Measurements from ENCODE around the gene SHE. TPM values are rescaled to one million over a fixed set of nuclear protein-coding genes. Genes with fewer than 3 reads are reported as not detected.

SHE gene
- total RNA-seq, 6 experiments from 2014 or later = 4.0 to 5.6 (median 4.7) TPM

- peaks cover 0 to 6% (median 0%) of the 10 kb centered on the region in 4 donors for H3K4me1 ChIP-seq
- DNase-seq (peak in 1 of 3 donors; percentile 46), ATAC-seq (peak in 1 of 4 donors; percentile 7)
- intact Hi-C loops (cut with DNase I) = loop anchor here (10.0 kb wide), 2 partner anchors 70 to 80 kb away; partner anchors contain the start of gene UBE2Q1 (in 1 of the 2)
- no peaks in the 10 kb centered on the region for H3K27me3 ChIP-seq
- H3K4me3 ChIP-seq = no peak overlapping the region
- no peaks in the 10 kb centered on the region for H3K36me3 ChIP-seq
- H3K27ac ChIP-seq = no peak overlapping the region
- TF ChIP-seq CTCF (IDR thresholded peaks at IDR 0.05) (no peak), POLR2A (IDR thresholded peaks at IDR 0.05) (no peak)
- WGBS (ENCODE audit: insufficient coverage, low coverage, low lambda C conversion rate, missing lambda C conversion rate) = 100% methylated on average over 1 of the region's 3 CpGs
- H3K9me3 ChIP-seq = no peaks in the 10 kb centered on the region
Observed at GRCh38 chr1:154474802-154475201, 27.4 kb downstream of the SHE start.

GRCh38 chr1:154471304-154471703, 30.9 kb downstream of the SHE start:
- H3K4me1 ChIP-seq = peaks cover 0 to 5% (median 0%) of the 10 kb centered on the region in 4 donors
- no peak overlapping the region for H3K27ac ChIP-seq
- TF ChIP-seq POLR2A (IDR thresholded peaks at IDR 0.05) = no peak
- TF ChIP-seq CTCF (IDR thresholded peaks at IDR 0.05) = no peak
- no peak overlapping the region for H3K4me3 ChIP-seq
- WGBS (ENCODE audit: insufficient coverage, low coverage, low lambda C conversion rate, missing lambda C conversion rate) = 58% methylated on average over 1 of the region's 2 CpGs
- H3K36me3 ChIP-seq = peaks cover 0 to 22% (median 0%) of the 10 kb centered on the region in 4 donors
- DNase-seq (peak in 1 of 3 donors; percentile 34), ATAC-seq (no peak)
- intact Hi-C loops (cut with DNase I) = loop anchor here (10.0 kb wide), 2 partner anchors 73 to 83 kb away; partner anchors contain the start of gene UBE2Q1 (in 1 of the 2)
- H3K9me3 ChIP-seq = no peaks in the 10 kb centered on the region
- no peaks in the 10 kb centered on the region for H3K27me3 ChIP-seq

GRCh38 chr1:154469844-154470560, 32.2 kb downstream of the SHE start:
- DNase-seq (peak in 1 of 3 donors; percentile 67), ATAC-seq (peak; percentile 76 to 79 (median 76))
- intact Hi-C loops (cut with DNase I) = loop anchor here (10.0 kb wide), 2 partner anchors 75 to 85 kb away; partner anchors contain the start of gene UBE2Q1 (in 1 of the 2)
- H3K4me1 ChIP-seq = peaks cover 0 to 5% (median 0%) of the 10 kb centered on the region in 4 donors
- 53% methylated on average over 3 of the region's 10 CpGs for WGBS (ENCODE audit: insufficient coverage, low coverage, low lambda C conversion rate, missing lambda C conversion rate)
- no peaks in the 10 kb centered on the region for H3K27me3 ChIP-seq
- H3K36me3 ChIP-seq = peaks cover 0 to 33% (median 8%) of the 10 kb centered on the region in 4 donors
- no peaks in the 10 kb centered on the region for H3K9me3 ChIP-seq
- H3K4me3 ChIP-seq = no peak overlapping the region
- TF ChIP-seq CTCF (IDR thresholded peaks at IDR 0.05) (peak in 1 of 4 donors; percentile 27), POLR2A (IDR thresholded peaks at IDR 0.05) (no peak)
- peak overlapping the region in 1 of 3 donors; percentile 36 for H3K27ac ChIP-seq

- peaks cover 0 to 5% (median 0%) of the 10 kb centered on the region in 4 donors for H3K4me1 ChIP-seq
- no peak for TF ChIP-seq POLR2A (IDR thresholded peaks at IDR 0.05)
- no peak for TF ChIP-seq CTCF (IDR thresholded peaks at IDR 0.05)
- DNase-seq (no peak), ATAC-seq (peak in 3 of 4 donors; percentile 9 to 43 (median 30))
- no peaks in the 10 kb centered on the region for H3K9me3 ChIP-seq
- peak overlapping the region in 1 of 3 donors; percentile 26 for H3K27ac ChIP-seq
- intact Hi-C loops (cut with DNase I) = no loop called here
- peaks cover 0 to 45% (median 14%) of the 10 kb centered on the region in 4 donors for H3K36me3 ChIP-seq
- 88% methylated on average over 3 of the region's 12 CpGs for WGBS (ENCODE audit: insufficient coverage, low coverage, low lambda C conversion rate, missing lambda C conversion rate)
- H3K27me3 ChIP-seq = no peaks in the 10 kb centered on the region
- no peak overlapping the region for H3K4me3 ChIP-seq
Observed at GRCh38 chr1:154468535-154469250, 33.5 kb downstream of the SHE start.

All from right lobe of liver (tissue), 6 donors.